Measurements from ENCODE around the gene GJA3.

Gene GJA3

DNA sequence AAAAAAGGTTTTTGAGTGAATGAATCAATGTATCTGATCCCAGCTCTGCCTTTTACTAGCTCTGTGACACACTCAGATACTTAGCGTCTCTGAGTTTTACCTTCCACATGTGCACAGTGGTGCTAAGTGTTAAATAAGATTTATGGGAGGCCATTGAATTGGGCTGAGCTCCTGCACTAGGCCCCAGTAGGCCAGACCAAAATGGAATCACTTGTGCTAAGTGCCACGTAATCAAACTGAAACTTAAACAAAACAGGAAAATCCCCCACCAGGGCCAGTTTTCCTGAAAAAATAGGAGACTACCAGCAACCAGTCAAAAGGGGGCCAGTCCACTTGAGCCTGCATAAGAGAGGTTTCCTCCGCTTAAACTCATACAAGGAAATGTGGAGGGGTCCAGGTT is 40.9 kb downstream of the GJA3 start:
- peaks cover 22% of the 10 kb centered on the region for H3K4me1 Mint-ChIP-seq
- DNase-seq: no peak
- peak overlapping the region; percentile 91 for H3K27ac Mint-ChIP-seq
- H3K9me3 Mint-ChIP-seq: no peaks in the 10 kb centered on the region
- H3K36me3 Mint-ChIP-seq: no peaks in the 10 kb centered on the region
- H3K4me3 Mint-ChIP-seq: peak overlapping the region; percentile 65
- CTCF ChIA-PET: no interaction called here
- H3K27me3 Mint-ChIP-seq: peaks cover 32% of the 10 kb centered on the region

DNA sequence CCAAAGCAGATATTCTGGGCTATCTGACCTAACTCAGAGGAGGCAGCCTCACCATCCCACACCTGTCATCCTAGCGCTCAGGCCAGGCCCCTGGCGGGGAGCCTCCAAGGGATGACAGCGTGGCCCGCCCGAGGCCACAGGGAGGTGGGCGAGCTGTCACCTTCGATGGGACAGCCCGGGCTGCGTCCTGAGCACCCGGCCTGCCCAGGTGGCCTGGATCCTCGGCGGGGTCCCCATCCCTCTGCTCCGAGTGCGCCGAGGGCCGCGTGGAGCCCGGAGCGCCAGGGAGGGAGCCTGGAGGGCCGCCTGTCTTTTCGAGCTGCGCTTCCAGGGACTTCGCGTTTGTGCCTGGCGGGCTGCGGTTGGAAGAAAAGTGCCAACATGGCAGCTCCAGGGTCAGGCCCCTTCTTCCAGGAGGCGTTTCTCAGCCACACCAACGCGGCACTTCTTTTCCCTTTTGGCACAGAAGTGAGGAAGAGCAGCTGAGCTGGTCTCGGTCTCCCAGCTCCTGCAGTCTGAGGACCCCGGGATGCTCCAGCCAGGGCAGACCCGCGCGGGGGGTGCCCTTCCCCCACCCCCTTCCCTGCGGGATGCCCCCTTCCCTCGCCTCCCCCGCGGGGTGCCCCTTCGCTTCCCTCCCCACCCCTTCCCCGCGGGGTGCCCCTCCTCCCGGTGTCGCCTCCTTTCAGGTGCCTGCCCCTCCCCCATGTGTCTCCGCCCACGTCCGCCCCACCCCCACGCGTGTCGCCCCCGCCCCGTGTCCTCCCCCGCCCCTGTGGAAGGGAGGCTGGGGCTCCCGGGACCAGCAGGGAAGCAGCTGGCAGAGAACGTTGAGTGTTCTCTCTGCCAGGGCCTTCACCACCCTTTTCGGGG is 42.3 kb downstream of the GJA3 start:
- peak; percentile 59 for DNase-seq
- peak overlapping the region; percentile 63 for H3K27ac Mint-ChIP-seq
- peak overlapping the region; percentile 69 for H3K4me3 Mint-ChIP-seq
- CTCF ChIA-PET: interaction anchor here (0.7 to 3.6 kb wide), 4 partner anchors 10 to 134 kb away, joined by 3 to 11 read pairs (median 4); no protein-coding TSS in a partner anchor
- H3K4me1 Mint-ChIP-seq: peaks cover 22% of the 10 kb centered on the region
- H3K9me3 Mint-ChIP-seq: no peaks in the 10 kb centered on the region
- peaks cover 36% of the 10 kb centered on the region for H3K27me3 Mint-ChIP-seq
- no peaks in the 10 kb centered on the region for H3K36me3 Mint-ChIP-seq

DNA sequence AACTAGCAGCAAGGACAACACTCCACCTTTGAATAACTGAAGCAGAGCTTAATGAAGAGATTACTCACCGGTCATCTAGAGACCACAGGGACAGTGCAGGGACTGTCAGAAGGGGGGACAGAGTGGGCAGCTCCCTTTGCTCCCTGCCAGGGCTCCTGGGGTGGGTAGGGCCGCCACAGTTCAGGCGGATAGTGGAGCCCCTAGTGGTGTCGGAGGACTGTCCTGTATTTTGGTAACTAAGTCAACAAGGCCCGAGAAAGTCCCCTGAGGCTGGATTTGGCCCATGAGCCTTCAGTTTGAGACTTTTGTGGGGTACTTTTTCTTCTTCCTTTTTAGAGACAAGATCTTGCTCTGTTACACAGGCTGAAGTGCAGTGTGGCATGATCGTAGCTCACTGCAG is 44.6 kb downstream of the GJA3 start:
- Mint-ChIP-seq H3K27me3 (peaks cover 36% of the 10 kb centered on the region), H3K36me3 (no peaks in the 10 kb centered on the region), H3K4me3 (no peak overlapping the region), H3K27ac (no peak overlapping the region), H3K4me1 (peaks cover 17% of the 10 kb centered on the region), H3K9me3 (no peaks in the 10 kb centered on the region)
- DNase-seq: no peak
- CTCF ChIA-PET: interaction anchor here (3.6 kb wide), 1 partner anchor 12 kb away, joined by 11 read pairs; no protein-coding TSS in a partner anchor

DNA sequence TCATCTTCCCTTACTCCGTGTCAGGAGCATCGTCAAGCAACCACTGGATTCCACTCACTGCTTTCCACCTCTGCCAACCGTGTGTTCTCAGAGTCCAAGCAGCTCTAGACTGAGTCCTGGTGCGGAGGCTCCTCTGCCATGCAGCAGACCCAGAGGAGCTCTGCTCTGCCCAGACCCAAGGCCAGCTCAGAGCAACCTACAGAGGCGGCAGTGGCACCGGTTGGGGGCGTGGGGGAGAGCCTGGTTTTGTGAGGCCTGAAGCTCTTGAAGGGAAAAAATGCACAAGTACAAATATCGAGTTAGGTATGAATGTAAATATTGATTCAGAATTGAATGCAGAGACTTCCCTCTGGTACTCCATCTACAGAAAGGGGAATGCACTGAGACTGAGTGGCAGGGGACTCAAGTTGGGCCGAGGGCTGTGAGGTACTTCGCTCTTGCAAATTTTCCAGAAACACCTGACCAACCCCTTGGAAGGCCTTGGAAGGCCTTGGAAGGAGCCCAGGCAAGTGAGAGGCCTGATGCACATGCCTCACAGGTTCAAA is 46.7 kb downstream of the GJA3 start:
- H3K27me3 Mint-ChIP-seq: peaks cover 44% of the 10 kb centered on the region
- no peak for DNase-seq
- no peaks in the 10 kb centered on the region for H3K36me3 Mint-ChIP-seq
- H3K9me3 Mint-ChIP-seq: no peaks in the 10 kb centered on the region
- CTCF ChIA-PET: no interaction called here
- no peak overlapping the region for H3K4me3 Mint-ChIP-seq
- H3K4me1 Mint-ChIP-seq: peaks cover 2% of the 10 kb centered on the region
- H3K27ac Mint-ChIP-seq: no peak overlapping the region

DNA sequence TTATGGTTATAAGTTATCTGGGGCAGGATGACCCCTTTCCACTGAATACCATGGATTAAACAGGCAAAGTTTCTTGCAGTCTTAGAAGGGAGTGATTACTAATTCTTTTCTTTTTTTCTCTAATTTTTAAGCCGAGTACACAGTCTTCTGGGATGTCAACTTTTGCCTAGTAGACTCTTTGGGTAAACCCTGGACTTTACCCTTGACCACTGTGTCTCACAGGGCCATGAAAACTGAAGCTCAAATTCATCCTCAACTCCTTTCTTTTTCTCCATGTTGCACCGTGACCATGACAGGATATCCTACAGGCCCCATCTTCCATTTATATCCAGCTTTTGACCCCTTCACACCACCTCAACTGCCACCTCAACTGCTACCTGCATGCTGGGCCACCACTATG is 51.8 kb downstream of the GJA3 start:
- Mint-ChIP-seq H3K36me3 (no peaks in the 10 kb centered on the region), H3K4me3 (no peak overlapping the region), H3K9me3 (no peaks in the 10 kb centered on the region), H3K27me3 (peaks cover 55% of the 10 kb centered on the region), H3K27ac (no peak overlapping the region), H3K4me1 (no peaks in the 10 kb centered on the region)
- no peak for DNase-seq
- CTCF ChIA-PET: interaction anchor here (1.4 kb wide), 1 partner anchor 124 kb away, joined by 4 read pairs; no protein-coding TSS in a partner anchor

DNA sequence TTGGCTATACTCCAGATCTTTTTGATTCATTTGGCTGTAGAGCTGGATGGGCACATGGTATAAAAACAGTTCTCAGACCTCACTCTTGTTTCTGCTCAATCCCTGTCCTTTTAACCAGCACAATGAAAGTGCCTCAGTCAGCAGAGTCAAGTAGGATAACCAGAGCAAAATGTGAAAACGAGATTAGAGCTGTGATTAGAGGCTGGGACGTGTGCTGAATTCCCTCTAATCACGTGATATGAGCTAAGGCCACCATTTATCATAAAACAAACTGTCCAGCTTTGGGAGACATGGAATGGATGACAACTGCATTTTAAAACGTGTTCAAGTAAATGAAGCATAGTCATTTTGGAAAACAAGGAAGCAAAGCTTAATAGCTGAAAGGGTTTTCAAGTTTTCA is 54.1 kb downstream of the GJA3 start:
- CTCF ChIA-PET: no interaction called here
- Mint-ChIP-seq H3K9me3 (no peaks in the 10 kb centered on the region), H3K4me3 (no peak overlapping the region), H3K4me1 (no peaks in the 10 kb centered on the region), H3K27ac (no peak overlapping the region), H3K36me3 (no peaks in the 10 kb centered on the region), H3K27me3 (peaks cover 56% of the 10 kb centered on the region)
- no peak for DNase-seq

DNA sequence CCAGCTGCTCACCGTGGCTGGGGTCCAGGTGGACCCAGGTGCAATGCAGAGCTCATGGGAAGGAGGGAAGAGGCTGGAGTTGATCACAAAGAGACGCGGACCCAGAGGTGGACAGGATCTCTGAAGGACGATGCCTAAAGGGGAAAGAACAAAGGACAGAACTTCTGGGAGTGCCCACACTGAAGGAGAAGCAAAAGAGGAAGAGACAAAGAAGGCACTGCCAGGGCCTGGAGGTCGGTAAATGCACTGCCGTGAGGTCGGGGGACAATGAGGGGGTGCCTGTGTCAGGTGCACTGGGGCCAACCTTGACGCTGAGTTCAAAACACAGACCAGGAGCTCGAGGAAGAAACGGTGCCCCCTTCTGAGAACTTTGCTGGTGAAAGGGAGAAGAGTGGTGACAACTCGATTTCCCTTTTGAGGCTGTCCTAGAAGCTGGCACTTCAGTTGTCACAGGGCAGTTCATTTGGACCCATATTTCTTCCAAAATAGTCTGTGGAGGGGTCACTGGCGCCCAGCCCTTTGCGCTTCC is 55.6 kb downstream of the GJA3 start:
- Mint-ChIP-seq H3K9me3 (no peaks in the 10 kb centered on the region), H3K36me3 (no peaks in the 10 kb centered on the region), H3K27me3 (peaks cover 62% of the 10 kb centered on the region), H3K4me1 (no peaks in the 10 kb centered on the region), H3K4me3 (no peak overlapping the region), H3K27ac (no peak overlapping the region)
- no peak for DNase-seq
- CTCF ChIA-PET: no interaction called here

DNA sequence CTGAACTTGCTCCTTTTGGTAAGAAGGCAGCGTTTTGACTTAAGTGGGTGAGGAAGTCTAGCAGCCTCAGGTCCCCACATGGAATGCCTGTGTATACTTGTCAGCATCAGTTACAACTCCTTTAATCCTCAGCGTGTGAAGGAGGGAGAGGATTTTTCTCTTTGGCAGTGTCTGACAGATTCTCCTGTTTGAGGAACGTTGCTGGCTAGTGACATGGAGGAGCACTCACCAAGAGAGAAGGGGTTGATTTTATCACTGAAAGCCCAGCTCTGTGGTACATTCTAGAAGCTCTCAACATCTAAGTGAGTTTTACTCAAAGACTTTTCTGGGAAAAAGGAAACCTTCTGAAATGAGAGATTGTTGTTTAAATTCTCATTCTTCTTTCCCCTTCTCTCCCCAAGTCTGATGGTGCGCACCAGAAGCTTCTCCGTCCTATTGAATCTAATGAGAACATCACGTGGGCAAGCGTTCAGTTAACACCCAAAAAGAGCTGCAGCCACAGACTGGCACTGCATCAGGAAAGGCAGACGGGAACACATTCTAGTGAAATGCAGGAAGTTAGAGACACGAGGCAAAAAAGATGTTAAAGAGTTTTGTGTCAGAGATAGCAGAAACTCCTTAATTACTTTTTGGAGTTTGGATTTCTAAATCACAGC is 58.2 kb downstream of the GJA3 start:
- DNase-seq: no peak
- Mint-ChIP-seq H3K9me3 (no peaks in the 10 kb centered on the region), H3K27me3 (peaks cover 75% of the 10 kb centered on the region), H3K27ac (no peak overlapping the region), H3K4me3 (no peak overlapping the region), H3K36me3 (no peaks in the 10 kb centered on the region), H3K4me1 (no peaks in the 10 kb centered on the region)
- CTCF ChIA-PET: no interaction called here

DNA sequence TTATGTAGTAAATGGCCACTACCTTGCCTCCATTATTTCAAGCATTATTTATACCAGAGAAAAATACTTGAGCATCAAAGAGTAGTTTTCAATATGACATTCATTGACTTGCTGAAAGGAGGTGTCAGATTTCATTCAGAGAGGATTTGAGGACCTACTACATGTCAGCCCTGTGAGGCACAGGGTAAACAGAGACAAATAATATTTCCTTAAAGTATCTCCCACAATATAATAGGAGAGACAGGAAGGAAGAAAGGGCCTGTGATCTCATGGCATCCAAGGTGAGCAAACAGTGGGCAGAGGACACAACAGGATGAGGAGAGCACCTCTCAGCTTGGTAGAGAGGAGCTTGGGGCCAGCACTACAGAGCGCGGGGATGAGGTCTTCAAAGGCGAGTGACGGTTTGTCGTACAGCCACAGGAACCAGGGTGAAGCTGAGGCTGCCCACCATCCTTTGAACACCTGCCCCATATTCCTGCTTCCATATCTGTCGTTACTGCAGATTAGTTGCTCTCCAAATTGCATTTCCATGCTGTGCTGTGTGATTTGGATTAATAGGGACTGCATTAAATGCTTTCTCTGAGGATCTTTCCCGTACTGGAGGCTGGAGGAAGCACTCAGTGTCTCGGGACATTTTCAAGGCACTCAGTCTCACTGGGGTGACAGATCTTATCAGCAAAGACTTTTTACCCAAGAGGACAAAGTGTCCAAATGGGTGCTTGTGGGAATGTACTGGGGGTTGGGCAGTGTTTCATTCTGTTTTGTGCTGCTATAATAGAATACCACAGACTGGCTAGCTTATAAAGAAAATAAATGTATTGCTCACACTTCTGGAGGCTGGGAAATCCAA is 59.2 kb downstream of the GJA3 start:
- Mint-ChIP-seq H3K36me3 (no peaks in the 10 kb centered on the region), H3K4me3 (no peak overlapping the region), H3K9me3 (no peaks in the 10 kb centered on the region), H3K27ac (no peak overlapping the region), H3K4me1 (no peaks in the 10 kb centered on the region), H3K27me3 (peaks cover 73% of the 10 kb centered on the region)
- CTCF ChIA-PET: interaction anchor here (0.8 kb wide), 1 partner anchor 36 kb away, joined by 3 read pairs; no protein-coding TSS in a partner anchor
- no peak for DNase-seq

DNA sequence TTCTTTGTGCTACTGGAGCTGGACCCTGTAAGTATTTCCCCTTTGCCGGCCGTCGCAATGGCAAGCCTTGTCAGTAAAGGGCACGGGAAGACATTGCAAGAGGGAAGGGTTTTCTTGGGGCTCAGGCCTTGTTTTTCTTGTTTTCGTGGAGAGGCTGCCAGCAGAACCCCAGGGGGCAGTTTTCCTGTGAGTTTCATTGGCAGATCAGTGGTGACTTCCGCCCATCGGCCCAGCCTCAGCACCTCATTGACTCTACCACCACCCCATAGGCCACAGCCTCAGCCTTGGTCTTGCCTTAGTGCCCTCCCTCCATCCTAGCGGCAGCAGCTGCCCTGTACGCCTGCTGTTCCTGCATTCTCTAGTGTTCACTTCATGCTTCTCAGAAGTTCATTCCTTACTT is 61.5 kb downstream of the GJA3 start:
- Mint-ChIP-seq H3K4me1 (no peaks in the 10 kb centered on the region), H3K27me3 (peaks cover 55% of the 10 kb centered on the region), H3K4me3 (no peak overlapping the region), H3K36me3 (no peaks in the 10 kb centered on the region), H3K27ac (no peak overlapping the region), H3K9me3 (no peaks in the 10 kb centered on the region)
- DNase-seq: no peak
- CTCF ChIA-PET: no interaction called here

DNA sequence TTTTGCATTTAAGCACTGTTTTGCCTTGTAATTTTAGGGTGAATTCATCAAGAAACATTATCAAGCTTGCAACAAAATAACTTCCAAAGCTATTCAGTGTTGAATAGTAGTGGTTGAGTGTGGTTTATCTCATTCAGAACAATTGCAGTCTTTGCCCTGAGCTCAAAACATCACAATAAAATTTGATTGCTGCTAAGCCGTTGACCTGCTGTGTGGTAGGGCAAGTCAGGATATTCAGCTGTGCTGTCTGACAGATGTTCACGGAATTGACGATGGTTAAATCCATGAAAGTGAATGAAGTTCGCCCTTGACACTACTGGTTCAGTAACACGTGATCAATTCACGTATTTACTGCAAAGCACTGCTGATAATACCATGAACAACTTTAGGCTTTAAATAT is 66.9 kb downstream of the GJA3 start:
- Mint-ChIP-seq H3K4me1 (no peaks in the 10 kb centered on the region), H3K4me3 (no peak overlapping the region), H3K27ac (no peak overlapping the region), H3K9me3 (no peaks in the 10 kb centered on the region), H3K27me3 (peaks cover 18% of the 10 kb centered on the region), H3K36me3 (no peaks in the 10 kb centered on the region)
- CTCF ChIA-PET: no interaction called here
- DNase-seq: no peak

DNA sequence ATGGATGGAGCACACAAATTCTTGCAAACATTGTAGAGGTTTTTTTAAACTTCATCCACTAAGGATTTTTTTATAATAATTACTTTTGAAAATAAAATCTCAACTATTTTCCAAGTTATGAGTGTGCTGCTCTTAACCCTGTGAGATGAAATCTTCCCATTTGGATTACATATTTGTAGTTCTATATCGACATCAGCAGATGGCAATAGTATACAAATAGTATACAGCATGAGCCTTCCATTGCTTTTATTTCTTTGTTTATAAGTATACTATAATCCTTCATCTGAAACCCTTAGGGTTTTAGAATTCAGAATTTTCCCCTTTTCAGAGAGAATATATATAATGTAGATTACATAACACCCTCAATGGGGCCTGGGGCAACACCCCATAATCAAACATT is 70.5 kb downstream of the GJA3 start:
- DNase-seq: no peak
- H3K36me3 Mint-ChIP-seq: peaks cover 7% of the 10 kb centered on the region
- no peak overlapping the region for H3K27ac Mint-ChIP-seq
- CTCF ChIA-PET: interaction anchor here (0.6 kb wide), 1 partner anchor 1388 kb away, joined by 3 read pairs; no protein-coding TSS in a partner anchor
- no peaks in the 10 kb centered on the region for H3K27me3 Mint-ChIP-seq
- H3K4me1 Mint-ChIP-seq: no peaks in the 10 kb centered on the region
- no peaks in the 10 kb centered on the region for H3K9me3 Mint-ChIP-seq
- H3K4me3 Mint-ChIP-seq: no peak overlapping the region

Data from activated naive CD4-positive, alpha-beta T cell treated with anti-CD3 and anti-CD28 coated beads, Interleukin-2, amount 10 ng/mL, durations not matched to agents 7 days and 5 days (primary cell).